H1 (cell line): ENCODE results near the gene PCNX3. TPM values are rescaled to one million over a fixed set of nuclear protein-coding genes. Genes with fewer than 3 reads are reported as not detected.
"Not testable (repeated sequence)": the region's sequence is repeated elsewhere in the genome, so short reads cannot be mapped to it uniquely, and the experiment has no call there.

Source experiments
- CTCF ChIA-PET: fragments of 300-600 bp; sonication (Branson Sonifier 250); formaldehyde crosslinking; loops from one replicate; lab custom pipeline; 2021; ENCODE audit not compliant: partially characterized antibody; lab: Charles Lee
- POLR2A ChIA-PET: fragments of 300-600 bp; sonication (Branson Sonifier 250); formaldehyde crosslinking; loops from one replicate; lab custom pipeline; 2021; ENCODE audit warnings: inconsistent platforms; ENCODE audit not compliant: partially characterized antibody; lab: Charles Lee
- DNase-seq, 2 experiments: peaks; one replicate each; pipeline versions ENCODE4 v3.0.0 to v3.0.0-alpha.2; 2010 to 2022; ENCODE audit warnings: low spot score in 2 of 2, low read depth in 1 of 2, mixed read lengths in 1 of 2
- FAIRE-seq: peaks from 2 replicates; lab custom pipeline; 2011; peaks lifted over from hg19 to GRCh38; lab: Jason Lieb, UNC
- H2AFZ ChIP-seq: 2 replicates; pipeline ENCODE4 v1.8.1; 2012; ENCODE audit warnings: low read length, inconsistent platforms
- H2AK5ac ChIP-seq: 2 replicates; pipeline ENCODE4 v1.6.1; 2013; ENCODE audit warnings: low read depth, low read length
- H2BK120ac ChIP-seq: replicated peaks from 2 replicates; pipeline ENCODE3; 2013; ENCODE audit warnings: low read depth, low read length, inconsistent platforms
- H2BK12ac ChIP-seq: 2 replicates; pipeline ENCODE4 v1.6.1; 2013; ENCODE audit warnings: low read depth, low read length
- H2BK15ac ChIP-seq: 2 replicates; pipeline ENCODE4 v1.6.1; 2013; ENCODE audit warnings: low read length
- H2BK20ac ChIP-seq: 2 replicates; pipeline ENCODE4 v1.6.1; 2013; ENCODE audit warnings: low read length
- H2BK5ac ChIP-seq: 2 replicates; pipeline ENCODE4 v1.6.1; 2013; ENCODE audit warnings: low read depth, low read length
- H3K14ac ChIP-seq: 2 replicates; pipeline ENCODE4 v1.6.1; 2013; ENCODE audit warnings: inconsistent platforms; ENCODE audit not compliant: insufficient read length
- H3K18ac ChIP-seq: 2 replicates; pipeline ENCODE4 v1.6.1; 2013; ENCODE audit warnings: low read length; ENCODE audit errors: extremely low read depth
- H3K23ac ChIP-seq: 2 replicates; pipeline ENCODE4 v1.6.1; 2013; ENCODE audit warnings: inconsistent platforms; ENCODE audit not compliant: insufficient read length
- H3K23me2 ChIP-seq: 2 replicates; pipeline ENCODE4 v1.6.1; 2013; ENCODE audit warnings: low read depth, low read length
- H3K27ac ChIP-seq: 2 replicates; pipeline ENCODE4 v1.6.1; 2011; ENCODE audit warnings: low read depth, low read length, inconsistent platforms
- H3K27me3 ChIP-seq, 4 experiments: replicated peaks in 1 of 4; 1 replicate in 1 of 4; 2 replicates in 3 of 4; pipeline versions ENCODE4 v1.6.1 to v1.8.1; 2011 to 2013; ENCODE audit warnings: low read length in 3 of 4, mild to moderate bottlenecking in 3 of 4, inconsistent platforms in 2 of 4, mixed read lengths in 2 of 4, moderate library complexity in 1 of 4; ENCODE audit not compliant: control insufficient read depth in 3 of 4, insufficient read depth in 3 of 4; ENCODE audit errors: extremely low read depth in 1 of 4
- H3K36me3 ChIP-seq, 4 experiments: 2 replicates each; pipeline versions ENCODE4 v1.6.1 to v1.8.1; 2011 to 2013; ENCODE audit warnings: mild to moderate bottlenecking in 4 of 4, low read length in 3 of 4, moderate library complexity in 2 of 4, control low read depth in 1 of 4, inconsistent platforms in 1 of 4; ENCODE audit not compliant: insufficient read depth in 4 of 4, control insufficient read depth in 2 of 4
- H3K4ac ChIP-seq: replicated peaks from 2 replicates; pipeline ENCODE3; 2013; ENCODE audit warnings: low read length, low read depth, mixed read lengths, inconsistent platforms; ENCODE audit not compliant: insufficient read length
- H3K4me1 ChIP-seq, 4 experiments: replicated peaks in 1 of 4; 1 replicate in 1 of 4; 2 replicates in 3 of 4; pipeline versions ENCODE4 v1.6.1 to v1.8.1; 2011 to 2013; ENCODE audit warnings: low read length in 3 of 4, inconsistent platforms in 2 of 4, mixed read lengths in 1 of 4; ENCODE audit not compliant: insufficient read depth in 4 of 4, control insufficient read depth in 3 of 4
- H3K4me2 ChIP-seq, 2 experiments: 2 replicates each; pipeline versions ENCODE4 v1.6.1 to v1.8.1; 2011 to 2013; ENCODE audit warnings: low read depth in 2 of 2, low read length in 2 of 2, control low read depth in 1 of 2, inconsistent platforms in 1 of 2, mild to moderate bottlenecking in 1 of 2; ENCODE audit not compliant: insufficient read depth in 1 of 2
- H3K4me3 ChIP-seq, 4 experiments: fragments of 200-600, 300-600 bp in 1 of 4; sonication (generic), shearing (Covaris generic), sonication (Bioruptor Twin) in 1 of 4; 2 replicates each; pipeline versions ENCODE4 v1.5.1 to v1.8.1; 2011 to 2016; ENCODE audit warnings: low read length in 4 of 4, low read depth in 3 of 4, control low read depth in 2 of 4, inconsistent platforms in 2 of 4, mild to moderate bottlenecking in 2 of 4, mixed read lengths in 1 of 4, moderate library complexity in 1 of 4; ENCODE audit not compliant: insufficient read depth in 2 of 4; ENCODE audit errors: extremely low read depth in 1 of 4
- H3K56ac ChIP-seq: replicated peaks from 2 replicates; pipeline ENCODE3; 2013; ENCODE audit warnings: low read depth, mild to moderate bottlenecking, mixed read lengths, low read length, inconsistent platforms; ENCODE audit not compliant: insufficient read length
- H3K79me1 ChIP-seq: 2 replicates; pipeline ENCODE4 v1.6.1; 2013; ENCODE audit warnings: low read depth, low read length, control low read depth
- H3K79me2 ChIP-seq, 2 experiments: 2 replicates each; pipeline versions ENCODE4 v1.6.1 to v1.8.1; 2012 to 2013; ENCODE audit warnings: low read length in 2 of 2, mild to moderate bottlenecking in 2 of 2, inconsistent platforms in 1 of 2; ENCODE audit not compliant: insufficient read depth in 2 of 2, control insufficient read depth in 1 of 2
- H3K9ac ChIP-seq, 4 experiments: replicated peaks in 1 of 4; 1 replicate in 1 of 4; 2 replicates in 3 of 4; pipeline versions ENCODE4 v1.6.1 to v1.8.1; 2011 to 2013; ENCODE audit warnings: low read depth in 3 of 4, low read length in 3 of 4, control low read depth in 2 of 4, mild to moderate bottlenecking in 2 of 4, moderate library complexity in 2 of 4, inconsistent platforms in 1 of 4; ENCODE audit errors: extremely low read depth in 1 of 4
- H3K9me3 ChIP-seq, 2 experiments: 2 replicates each; pipeline versions ENCODE4 v1.6.1 to v1.8.1; 2012 to 2013; ENCODE audit warnings: mild to moderate bottlenecking in 2 of 2, moderate library complexity in 2 of 2, control low read depth in 1 of 2, inconsistent platforms in 1 of 2, low read depth in 1 of 2, low read length in 1 of 2, mixed read lengths in 1 of 2; ENCODE audit not compliant: insufficient read depth in 2 of 2
- H4K20me1 ChIP-seq, 2 experiments: replicated peaks in 1 of 2; 2 replicates each; pipeline versions ENCODE3 to v1.8.1; 2011 to 2013; ENCODE audit warnings: inconsistent platforms in 2 of 2, low read length in 2 of 2, mild to moderate bottlenecking in 1 of 2; ENCODE audit not compliant: insufficient read depth in 2 of 2, control insufficient read depth in 1 of 2
- H4K5ac ChIP-seq: 2 replicates; pipeline ENCODE4 v1.6.1; 2013; ENCODE audit warnings: low read length, low read depth, mixed read lengths, inconsistent platforms; ENCODE audit not compliant: insufficient read length
- H4K8ac ChIP-seq: 2 replicates; pipeline ENCODE4 v1.8.0; 2013; ENCODE audit warnings: mild to moderate bottlenecking, moderate library complexity, low read length, inconsistent platforms; ENCODE audit not compliant: insufficient read depth; ENCODE audit errors: extremely low read depth
- H4K91ac ChIP-seq: replicated peaks from 2 replicates; pipeline ENCODE3; 2013; ENCODE audit warnings: low read length, mixed read lengths, inconsistent platforms; ENCODE audit not compliant: insufficient read length
- WGBS, 2 experiments: shearing (Covaris generic) in 1 of 2; methylation state at CpG; one replicate each; pipeline versions ENCODE4 v1.1.6 to v1.1.7; 2013 to 2015; ENCODE audit warnings: low lambda C conversion rate in 2 of 2, mixed read lengths in 2 of 2, inconsistent platforms in 1 of 2, low coverage in 1 of 2, missing lambda C conversion rate in 1 of 2; ENCODE audit not compliant: insufficient replicate concordance in 2 of 2, insufficient coverage in 1 of 2, insufficient read length in 1 of 2; ENCODE audit errors: extremely low coverage in 1 of 2, missing lambda C conversion rate in 1 of 2; 5-methylcytosine and 5-hydroxymethylcytosine counted together
- polyA plus RNA-seq, 7 experiments: library from polyadenylated mRNA; depleted of rRNA in 3 of 7; stranded (reverse) in 5 of 7; unstranded in 2 of 7; fragments of >200 nt in 5 of 7; fragments of 200-250 nt in 2 of 7; gene quantifications; 1 replicate in 5 of 7; 2 replicates in 1 of 7; 4 replicates in 1 of 7; pipeline versions ENCODE4 v1.2.1 to v1.2.3, GENCODE V29; 2011 to 2013; ENCODE audit warnings: missing spikeins in 2 of 7, mixed read lengths in 2 of 7
- total RNA-seq: library from RNA; stranded (reverse); fragmentation: NEBNext Ultra II Directional; extraction: Animal tissue kit (Norgen Biotek cat#: 25700); gene quantifications from 2 replicates; pipeline ENCODE4 v1.2.1, GENCODE V29; 2021

The PCNX3 gene
- total and polyA plus RNA-seq, 2 of the 8 experiments (the other 6 are each of a cell fraction or from before 2014, with no cell fraction given), result 27.2 to 38.8 TPM

- not testable (repeated sequence) for H3K4ac ChIP-seq, H4K8ac ChIP-seq, H4K20me1 ChIP-seq, H3K27me3 ChIP-seq, H2BK12ac ChIP-seq, H2BK120ac ChIP-seq, H3K27ac ChIP-seq, H3K79me2 ChIP-seq, H3K4me3 ChIP-seq, H3K18ac ChIP-seq, H2AFZ ChIP-seq, H4K91ac ChIP-seq, H2AK5ac ChIP-seq, H3K23ac ChIP-seq, H3K23me2 ChIP-seq, FAIRE-seq, H3K9me3 ChIP-seq, H2BK15ac ChIP-seq, H3K9ac ChIP-seq, H3K14ac ChIP-seq, H2BK5ac ChIP-seq, DNase-seq, H3K56ac ChIP-seq, H2BK20ac ChIP-seq, H4K5ac ChIP-seq, H3K79me1 ChIP-seq
- ChIA-PET POLR2A (interaction anchor here (0.6 to 6.9 kb wide), 9 partner anchors 8 to 214 kb away, joined by 3 to 55 read pairs (median 8); partner anchors contain the start of gene RELA), CTCF (interaction anchor here (1.1 to 2.5 kb wide), 10 partner anchors 8 to 98 kb away, joined by 4 to 21 read pairs (median 7); partner anchors contain the start of gene PCNX3)
- Histone ChIP-seq H3K36me3 (peaks cover 2 to 27% (median 16%) of the 10 kb centered on the region in 4 experiments; a peak in 6 of 8 replicates), H3K4me2 (peak overlapping the region in 1 of 2 experiments; percentile 62; a peak in 1 of 4 replicates), H3K4me1 (peaks cover 3 to 37% (median 22%) of the 10 kb centered on the region in 4 experiments)
- WGBS, 2 experiments, result 86% methylated on average over 8 of the region's 9 CpGs; no CpG with 5 or more reads in 1 of the 2 experiments
Observed at GRCh38 chr11:65639228-65639597, 23.6 kb downstream of the PCNX3 start.
